Measurements from ENCODE around the gene ARL6IP6.
A peak's percentile ranks its signal among the peaks of the same experiment; 100 is the strongest.

ARL6IP6 gene

DNA sequence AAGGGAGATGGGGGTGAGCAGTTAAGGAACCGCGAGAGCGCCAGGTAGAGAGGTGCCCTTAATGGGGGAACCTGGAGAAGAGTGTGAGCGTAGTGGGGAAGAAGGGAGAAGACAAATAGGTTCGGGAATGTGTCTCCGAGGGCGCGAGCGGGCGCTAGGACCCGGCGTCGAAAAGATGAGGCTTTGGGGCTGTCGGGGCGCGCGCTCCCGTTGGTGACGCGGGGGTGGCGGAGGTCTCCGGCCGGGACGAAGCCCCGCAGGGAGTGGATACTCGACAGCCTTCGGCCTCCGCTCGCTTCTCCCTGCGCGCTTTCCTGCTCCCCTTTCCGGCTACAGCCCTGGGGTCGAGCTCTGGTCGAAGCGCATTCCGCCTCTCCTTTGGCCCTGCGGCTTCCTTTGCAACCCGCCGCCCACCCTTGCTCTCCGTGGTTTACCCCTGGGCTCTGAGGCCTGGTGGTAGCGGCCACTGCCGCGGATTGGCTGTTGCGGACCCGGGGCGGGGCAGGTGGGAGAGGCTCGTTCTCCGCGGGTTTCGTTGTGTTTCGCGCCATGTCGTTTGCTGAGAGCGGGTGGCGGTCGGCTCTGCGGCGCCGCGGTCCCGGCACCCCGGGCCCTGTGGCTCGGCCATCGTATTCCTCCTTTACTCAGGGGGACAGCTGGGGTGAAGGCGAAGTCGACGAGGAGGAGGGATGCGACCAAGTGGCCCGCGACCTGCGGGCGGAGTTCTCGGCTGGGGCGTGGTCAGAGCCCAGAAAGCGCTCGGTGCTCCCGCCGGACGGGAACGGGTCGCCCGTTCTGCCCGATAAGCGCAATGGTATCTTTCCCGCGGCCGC is at the start of gene ARL6IP6 (continued):
- no peak for TF ChIP-seq ZNF610 (tag by site-specific recombination; IDR thresholded peaks at IDR 0.05; ENCODE audit: borderline replicate concordance)
- TF ChIP-seq WT1 (tag by site-specific recombination; IDR thresholded peaks at IDR 0.05) = 0 out of 2 replicates have a peak, but pooled peaks have one; percentile 20
- no peak; the same call in 1 of the 2 replicates for TF ChIP-seq ZNF660 (tag by site-specific recombination; IDR thresholded peaks at IDR 0.05)
- peak; percentile 88 for TF ChIP-seq ZFP69B (tag by site-specific recombination; IDR thresholded peaks at IDR 0.05)
- TF ChIP-seq ZNF623 (tag by site-specific recombination; IDR thresholded peaks at IDR 0.05) = peak; percentile 35; the same call in 1 of the 2 replicates
- TF ChIP-seq ZBTB1 (tag by site-specific recombination; IDR thresholded peaks at IDR 0.05) = peak; percentile 50; the same call in 1 of the 2 replicates
- TF ChIP-seq ZSCAN23 (tag by site-specific recombination; IDR thresholded peaks at IDR 0.05) = peak; percentile 90
- TF ChIP-seq, protein P1, sequence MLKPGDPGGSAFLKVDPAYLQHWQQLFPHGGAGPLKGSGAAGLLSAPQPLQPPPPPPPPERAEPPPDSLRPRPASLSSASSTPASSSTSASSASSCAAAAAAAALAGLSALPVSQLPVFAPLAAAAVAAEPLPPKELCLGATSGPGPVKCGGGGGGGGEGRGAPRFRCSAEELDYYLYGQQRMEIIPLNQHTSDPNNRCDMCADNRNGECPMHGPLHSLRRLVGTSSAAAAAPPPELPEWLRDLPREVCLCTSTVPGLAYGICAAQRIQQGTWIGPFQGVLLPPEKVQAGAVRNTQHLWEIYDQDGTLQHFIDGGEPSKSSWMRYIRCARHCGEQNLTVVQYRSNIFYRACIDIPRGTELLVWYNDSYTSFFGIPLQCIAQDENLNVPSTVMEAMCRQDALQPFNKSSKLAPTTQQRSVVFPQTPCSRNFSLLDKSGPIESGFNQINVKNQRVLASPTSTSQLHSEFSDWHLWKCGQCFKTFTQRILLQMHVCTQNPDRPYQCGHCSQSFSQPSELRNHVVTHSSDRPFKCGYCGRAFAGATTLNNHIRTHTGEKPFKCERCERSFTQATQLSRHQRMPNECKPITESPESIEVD (tag by site-specific recombination; IDR thresholded peaks at IDR 0.05) = no peak
- TF ChIP-seq, protein P2, sequence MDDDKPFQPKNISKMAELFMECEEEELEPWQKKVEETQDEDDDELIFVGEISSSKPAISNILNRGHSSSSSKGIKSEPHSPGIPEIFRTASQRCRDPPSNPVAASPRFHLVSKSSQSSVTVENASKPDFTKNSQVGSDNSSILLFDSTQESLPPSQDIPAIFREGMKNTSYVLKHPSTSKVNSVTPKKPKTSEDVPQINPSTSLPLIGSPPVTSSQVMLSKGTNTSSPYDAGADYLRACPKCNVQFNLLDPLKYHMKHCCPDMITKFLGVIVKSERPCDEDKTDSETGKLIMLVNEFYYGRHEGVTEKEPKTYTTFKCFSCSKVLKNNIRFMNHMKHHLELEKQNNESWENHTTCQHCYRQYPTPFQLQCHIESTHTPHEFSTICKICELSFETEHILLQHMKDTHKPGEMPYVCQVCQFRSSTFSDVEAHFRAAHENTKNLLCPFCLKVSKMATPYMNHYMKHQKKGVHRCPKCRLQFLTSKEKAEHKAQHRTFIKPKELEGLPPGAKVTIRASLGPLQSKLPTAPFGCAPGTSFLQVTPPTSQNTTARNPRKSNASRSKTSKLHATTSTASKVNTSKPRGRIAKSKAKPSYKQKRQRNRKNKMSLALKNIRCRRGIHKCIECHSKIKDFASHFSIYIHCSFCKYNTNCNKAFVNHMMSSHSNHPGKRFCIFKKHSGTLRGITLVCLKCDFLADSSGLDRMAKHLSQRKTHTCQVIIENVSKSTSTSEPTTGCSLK (tag by site-specific recombination; IDR thresholded peaks at IDR 0.05) = no peak
- peak; percentile 97 for TF ChIP-seq ZBTB17 (tag by site-specific recombination; IDR thresholded peaks at IDR 0.05)
- TF ChIP-seq, protein P3, sequence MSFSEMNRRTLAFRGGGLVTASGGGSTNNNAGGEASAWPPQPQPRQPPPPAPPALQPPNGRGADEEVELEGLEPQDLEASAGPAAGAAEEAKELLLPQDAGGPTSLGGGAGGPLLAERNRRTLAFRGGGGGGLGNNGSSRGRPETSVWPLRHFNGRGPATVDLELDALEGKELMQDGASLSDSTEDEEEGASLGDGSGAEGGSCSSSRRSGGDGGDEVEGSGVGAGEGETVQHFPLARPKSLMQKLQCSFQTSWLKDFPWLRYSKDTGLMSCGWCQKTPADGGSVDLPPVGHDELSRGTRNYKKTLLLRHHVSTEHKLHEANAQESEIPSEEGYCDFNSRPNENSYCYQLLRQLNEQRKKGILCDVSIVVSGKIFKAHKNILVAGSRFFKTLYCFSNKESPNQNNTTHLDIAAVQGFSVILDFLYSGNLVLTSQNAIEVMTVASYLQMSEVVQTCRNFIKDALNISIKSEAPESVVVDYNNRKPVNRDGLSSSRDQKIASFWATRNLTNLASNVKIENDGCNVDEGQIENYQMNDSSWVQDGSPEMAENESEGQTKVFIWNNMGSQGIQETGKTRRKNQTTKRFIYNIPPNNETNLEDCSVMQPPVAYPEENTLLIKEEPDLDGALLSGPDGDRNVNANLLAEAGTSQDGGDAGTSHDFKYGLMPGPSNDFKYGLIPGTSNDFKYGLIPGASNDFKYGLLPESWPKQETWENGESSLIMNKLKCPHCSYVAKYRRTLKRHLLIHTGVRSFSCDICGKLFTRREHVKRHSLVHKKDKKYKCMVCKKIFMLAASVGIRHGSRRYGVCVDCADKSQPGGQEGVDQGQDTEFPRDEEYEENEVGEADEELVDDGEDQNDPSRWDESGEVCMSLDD (tag by site-specific recombination; IDR thresholded peaks at IDR 0.05) = peak; percentile 90; the same call in 1 of the 2 replicates
- no peak for TF ChIP-seq ZNF292 (tag by site-specific recombination; IDR thresholded peaks at IDR 0.05; ENCODE audit: borderline replicate concordance, low read depth)
- TF ChIP-seq KLF9 (tag by site-specific recombination; IDR thresholded peaks at IDR 0.05; ENCODE audit: low read depth) = peak; percentile 95
- no peak for TF ChIP-seq ZNF548 (tag by site-specific recombination; IDR thresholded peaks at IDR 0.05)
- TF ChIP-seq, protein P4, sequence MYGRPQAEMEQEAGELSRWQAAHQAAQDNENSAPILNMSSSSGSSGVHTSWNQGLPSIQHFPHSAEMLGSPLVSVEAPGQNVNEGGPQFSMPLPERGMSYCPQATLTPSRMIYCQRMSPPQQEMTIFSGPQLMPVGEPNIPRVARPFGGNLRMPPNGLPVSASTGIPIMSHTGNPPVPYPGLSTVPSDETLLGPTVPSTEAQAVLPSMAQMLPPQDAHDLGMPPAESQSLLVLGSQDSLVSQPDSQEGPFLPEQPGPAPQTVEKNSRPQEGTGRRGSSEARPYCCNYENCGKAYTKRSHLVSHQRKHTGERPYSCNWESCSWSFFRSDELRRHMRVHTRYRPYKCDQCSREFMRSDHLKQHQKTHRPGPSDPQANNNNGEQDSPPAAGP (tag by site-specific recombination; IDR thresholded peaks at IDR 0.05) = peak; percentile 84; the same call in 1 of the 2 replicates
- TF ChIP-seq, protein P5, sequence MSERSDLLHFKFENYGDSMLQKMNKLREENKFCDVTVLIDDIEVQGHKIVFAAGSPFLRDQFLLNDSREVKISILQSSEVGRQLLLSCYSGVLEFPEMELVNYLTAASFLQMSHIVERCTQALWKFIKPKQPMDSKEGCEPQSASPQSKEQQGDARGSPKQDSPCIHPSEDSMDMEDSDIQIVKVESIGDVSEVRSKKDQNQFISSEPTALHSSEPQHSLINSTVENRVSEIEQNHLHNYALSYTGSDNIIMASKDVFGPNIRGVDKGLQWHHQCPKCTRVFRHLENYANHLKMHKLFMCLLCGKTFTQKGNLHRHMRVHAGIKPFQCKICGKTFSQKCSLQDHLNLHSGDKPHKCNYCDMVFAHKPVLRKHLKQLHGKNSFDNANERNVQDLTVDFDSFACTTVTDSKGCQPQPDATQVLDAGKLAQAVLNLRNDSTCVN (tag by site-specific recombination; optimal IDR thresholded peaks at IDR 0.05) = peak; percentile 98
- TF ChIP-seq KLF10 (tag by site-specific recombination; IDR thresholded peaks at IDR 0.05) = peak; percentile 61
- 0 out of 2 replicates have a peak, but pooled peaks have one; percentile 29 for TF ChIP-seq ZNF423 (tag by site-specific recombination; IDR thresholded peaks at IDR 0.05)
- TF ChIP-seq ZNF335 (tag by site-specific recombination; conservative IDR thresholded peaks at IDR 0.05) = peak; percentile 2; the same call in 1 of the 2 replicates
- TF ChIP-seq ZNF157 (tag by site-specific recombination; IDR thresholded peaks at IDR 0.05) = no peak
- TF ChIP-seq, protein P6, sequence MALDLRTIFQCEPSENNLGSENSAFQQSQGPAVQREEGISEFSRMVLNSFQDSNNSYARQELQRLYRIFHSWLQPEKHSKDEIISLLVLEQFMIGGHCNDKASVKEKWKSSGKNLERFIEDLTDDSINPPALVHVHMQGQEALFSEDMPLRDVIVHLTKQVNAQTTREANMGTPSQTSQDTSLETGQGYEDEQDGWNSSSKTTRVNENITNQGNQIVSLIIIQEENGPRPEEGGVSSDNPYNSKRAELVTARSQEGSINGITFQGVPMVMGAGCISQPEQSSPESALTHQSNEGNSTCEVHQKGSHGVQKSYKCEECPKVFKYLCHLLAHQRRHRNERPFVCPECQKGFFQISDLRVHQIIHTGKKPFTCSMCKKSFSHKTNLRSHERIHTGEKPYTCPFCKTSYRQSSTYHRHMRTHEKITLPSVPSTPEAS (tag by site-specific recombination; IDR thresholded peaks at IDR 0.05) = no peak; the same call in 1 of the 2 replicates
- TF ChIP-seq, protein P7, sequence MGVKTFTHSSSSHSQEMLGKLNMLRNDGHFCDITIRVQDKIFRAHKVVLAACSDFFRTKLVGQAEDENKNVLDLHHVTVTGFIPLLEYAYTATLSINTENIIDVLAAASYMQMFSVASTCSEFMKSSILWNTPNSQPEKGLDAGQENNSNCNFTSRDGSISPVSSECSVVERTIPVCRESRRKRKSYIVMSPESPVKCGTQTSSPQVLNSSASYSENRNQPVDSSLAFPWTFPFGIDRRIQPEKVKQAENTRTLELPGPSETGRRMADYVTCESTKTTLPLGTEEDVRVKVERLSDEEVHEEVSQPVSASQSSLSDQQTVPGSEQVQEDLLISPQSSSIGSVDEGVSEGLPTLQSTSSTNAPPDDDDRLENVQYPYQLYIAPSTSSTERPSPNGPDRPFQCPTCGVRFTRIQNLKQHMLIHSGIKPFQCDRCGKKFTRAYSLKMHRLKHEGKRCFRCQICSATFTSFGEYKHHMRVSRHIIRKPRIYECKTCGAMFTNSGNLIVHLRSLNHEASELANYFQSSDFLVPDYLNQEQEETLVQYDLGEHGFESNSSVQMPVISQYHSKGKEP (tag by site-specific recombination; IDR thresholded peaks at IDR 0.05) = 0 out of 2 replicates have a peak, but pooled peaks have one; percentile 23
- TF ChIP-seq, protein P8, sequence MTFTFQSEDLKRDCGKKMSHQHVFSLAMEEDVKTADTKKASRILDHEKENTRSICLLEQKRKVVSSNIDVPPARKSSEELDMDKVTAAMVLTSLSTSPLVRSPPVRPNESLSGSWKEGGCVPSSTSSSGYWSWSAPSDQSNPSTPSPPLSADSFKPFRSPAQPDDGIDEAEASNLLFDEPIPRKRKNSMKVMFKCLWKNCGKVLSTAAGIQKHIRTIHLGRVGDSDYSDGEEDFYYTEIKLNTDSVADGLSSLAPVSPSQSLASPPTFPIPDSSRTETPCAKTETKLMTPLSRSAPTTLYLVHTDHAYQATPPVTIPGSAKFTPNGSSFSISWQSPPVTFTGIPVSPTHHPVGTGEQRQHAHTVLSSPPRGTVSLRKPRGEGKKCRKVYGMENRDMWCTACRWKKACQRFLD (tag by site-specific recombination; IDR thresholded peaks at IDR 0.05) = no peak
